ENCODE results near the gene CUL4B. TPM values are rescaled to one million over a fixed set of nuclear protein-coding genes. Genes with fewer than 3 reads are reported as not detected.

The CUL4B gene
- total RNA-seq, 1 experiment from 2014 or later, result 44.7 TPM

DNA sequence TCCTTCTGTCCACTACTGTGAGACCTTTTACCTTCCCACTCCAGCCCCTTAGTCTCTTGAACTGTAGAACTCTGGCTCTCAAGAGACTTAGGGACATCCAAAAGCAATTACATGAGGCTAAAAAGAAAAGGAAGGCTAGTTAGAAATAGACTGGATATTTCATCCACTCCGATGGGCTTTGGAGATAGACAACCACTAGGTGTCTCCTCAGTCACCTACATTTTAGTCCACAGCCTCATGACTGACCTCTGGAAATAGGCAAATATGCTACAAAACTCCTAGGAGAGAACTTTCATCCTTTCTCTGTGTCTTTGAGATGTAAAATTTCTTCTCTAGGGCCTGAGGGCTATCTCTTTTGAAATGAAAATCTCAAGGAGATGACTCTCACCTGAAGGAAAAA is 46.5 kb downstream of the CUL4B start:
- CTCF ChIA-PET, result no interaction called here
- no TSS peak for BruUV-seq (replicated peaks)

DNA sequence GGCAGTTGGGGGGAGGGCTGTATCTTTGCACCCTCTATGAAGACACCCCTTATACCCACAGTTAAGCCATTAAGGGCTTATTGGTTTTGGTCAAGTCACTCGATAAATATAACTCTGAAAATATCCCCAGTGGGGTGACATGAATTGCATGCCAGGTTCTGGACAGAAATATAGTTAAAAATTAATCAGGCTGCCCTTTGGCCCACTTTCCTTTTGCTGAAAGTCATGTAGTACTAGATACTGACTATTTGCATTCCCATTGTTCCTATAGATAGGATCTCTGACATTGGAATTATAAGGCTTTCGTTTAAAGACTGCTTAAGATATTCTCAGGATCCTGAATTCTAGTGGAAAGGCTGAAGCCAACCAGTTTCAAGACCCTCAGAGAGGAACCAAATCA is 48.1 kb downstream of the CUL4B start:
- Histone ChIP-seq H3K4me3 (ENCODE audit: low read depth, low read length, poor library complexity, severe bottlenecking) (no peak overlapping the region), H3K27ac (ENCODE audit: low read depth, low read length, poor library complexity, severe bottlenecking) (no peak overlapping the region), H3K9me3 (ENCODE audit: low read depth, low read length, poor library complexity, severe bottlenecking) (no peaks in the 10 kb centered on the region), H3K4me1 (ENCODE audit: insufficient read depth, low read length, poor library complexity, severe bottlenecking) (no peaks in the 10 kb centered on the region), H3K27me3 (replicated peaks; ENCODE audit: insufficient read depth, low read depth, low read length, poor library complexity) (no peaks in the 10 kb centered on the region), H3K36me3 (ENCODE audit: insufficient read depth, low read length, poor library complexity, severe bottlenecking) (no peaks in the 10 kb centered on the region)
- TF ChIP-seq EZH2 (IDR thresholded peaks at IDR 0.05; ENCODE audit: borderline replicate concordance, low read depth, low read length, poor library complexity, severe bottlenecking), result no peak
- TF ChIP-seq, protein P1, sequence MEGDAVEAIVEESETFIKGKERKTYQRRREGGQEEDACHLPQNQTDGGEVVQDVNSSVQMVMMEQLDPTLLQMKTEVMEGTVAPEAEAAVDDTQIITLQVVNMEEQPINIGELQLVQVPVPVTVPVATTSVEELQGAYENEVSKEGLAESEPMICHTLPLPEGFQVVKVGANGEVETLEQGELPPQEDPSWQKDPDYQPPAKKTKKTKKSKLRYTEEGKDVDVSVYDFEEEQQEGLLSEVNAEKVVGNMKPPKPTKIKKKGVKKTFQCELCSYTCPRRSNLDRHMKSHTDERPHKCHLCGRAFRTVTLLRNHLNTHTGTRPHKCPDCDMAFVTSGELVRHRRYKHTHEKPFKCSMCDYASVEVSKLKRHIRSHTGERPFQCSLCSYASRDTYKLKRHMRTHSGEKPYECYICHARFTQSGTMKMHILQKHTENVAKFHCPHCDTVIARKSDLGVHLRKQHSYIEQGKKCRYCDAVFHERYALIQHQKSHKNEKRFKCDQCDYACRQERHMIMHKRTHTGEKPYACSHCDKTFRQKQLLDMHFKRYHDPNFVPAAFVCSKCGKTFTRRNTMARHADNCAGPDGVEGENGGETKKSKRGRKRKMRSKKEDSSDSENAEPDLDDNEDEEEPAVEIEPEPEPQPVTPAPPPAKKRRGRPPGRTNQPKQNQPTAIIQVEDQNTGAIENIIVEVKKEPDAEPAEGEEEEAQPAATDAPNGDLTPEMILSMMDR (conservative IDR thresholded peaks at IDR 0.05; ENCODE audit: low read depth, low read length), result no peak
- ChIA-PET CTCF (no interaction called here), POLR2A (ENCODE audit: low non-redundant PET) (no interaction called here)
- intact Hi-C loops (cut with micrococcal nuclease; ENCODE audit: unreplicated experiment), result no loop called here
- no peak for DNase-seq (ENCODE audit: low spot score)
- no TSS peak for BruUV-seq (replicated peaks)

More for the DNA sequence above, 46.5 kb downstream of the CUL4B start:
- no peaks in the 10 kb centered on the region for H3K36me3 ChIP-seq (ENCODE audit: insufficient read depth, low read length, poor library complexity, severe bottlenecking)
- TF ChIP-seq, protein P1 (conservative IDR thresholded peaks at IDR 0.05; ENCODE audit: low read depth, low read length), result peak; percentile 49
- TF ChIP-seq EZH2 (IDR thresholded peaks at IDR 0.05; ENCODE audit: borderline replicate concordance, low read depth, low read length, poor library complexity, severe bottlenecking), result no peak
- DNase-seq (ENCODE audit: low spot score), result peak; percentile 14
- H3K27me3 ChIP-seq (replicated peaks; ENCODE audit: insufficient read depth, low read depth, low read length, poor library complexity), result no peaks in the 10 kb centered on the region
- H3K27ac ChIP-seq (ENCODE audit: low read depth, low read length, poor library complexity, severe bottlenecking), result no peak overlapping the region
- H3K4me3 ChIP-seq (ENCODE audit: low read depth, low read length, poor library complexity, severe bottlenecking), result no peak overlapping the region
- POLR2A ChIA-PET (ENCODE audit: low non-redundant PET), result no interaction called here
- H3K9me3 ChIP-seq (ENCODE audit: low read depth, low read length, poor library complexity, severe bottlenecking), result no peaks in the 10 kb centered on the region
- H3K4me1 ChIP-seq (ENCODE audit: insufficient read depth, low read length, poor library complexity, severe bottlenecking), result no peaks in the 10 kb centered on the region
- intact Hi-C loops (cut with micrococcal nuclease; ENCODE audit: unreplicated experiment), result no loop called here

DNA sequence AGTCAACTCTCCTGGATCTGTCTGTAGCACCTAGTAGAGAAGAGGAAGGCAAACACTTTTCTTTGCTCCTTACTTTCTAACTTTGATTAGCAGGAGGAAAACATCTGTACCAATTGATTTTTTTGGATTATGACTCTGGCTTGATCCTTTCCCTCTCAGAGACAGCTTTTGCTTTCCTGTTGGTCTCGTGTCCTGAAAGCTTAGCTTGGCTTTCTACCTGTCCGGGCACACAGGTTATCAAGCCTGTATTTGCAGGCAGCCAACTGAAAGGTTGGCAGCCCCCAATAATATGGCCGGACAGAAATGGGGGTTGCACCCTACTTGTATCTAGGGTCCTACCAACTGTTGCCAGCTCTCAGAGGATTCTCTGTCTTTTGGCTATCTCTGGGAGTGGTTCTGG is 48.5 kb downstream of the CUL4B start:
- intact Hi-C loops (cut with micrococcal nuclease; ENCODE audit: unreplicated experiment), result no loop called here
- Histone ChIP-seq H3K4me1 (ENCODE audit: insufficient read depth, low read length, poor library complexity, severe bottlenecking) (no peaks in the 10 kb centered on the region), H3K4me3 (ENCODE audit: low read depth, low read length, poor library complexity, severe bottlenecking) (no peak overlapping the region), H3K27me3 (replicated peaks; ENCODE audit: insufficient read depth, low read depth, low read length, poor library complexity) (no peaks in the 10 kb centered on the region), H3K9me3 (ENCODE audit: low read depth, low read length, poor library complexity, severe bottlenecking) (no peaks in the 10 kb centered on the region), H3K27ac (ENCODE audit: low read depth, low read length, poor library complexity, severe bottlenecking) (no peak overlapping the region), H3K36me3 (ENCODE audit: insufficient read depth, low read length, poor library complexity, severe bottlenecking) (no peaks in the 10 kb centered on the region)
- no peak for DNase-seq (ENCODE audit: low spot score)
- TF ChIP-seq, protein P1 (conservative IDR thresholded peaks at IDR 0.05; ENCODE audit: low read depth, low read length), result no peak
- TF ChIP-seq EZH2 (IDR thresholded peaks at IDR 0.05; ENCODE audit: borderline replicate concordance, low read depth, low read length, poor library complexity, severe bottlenecking), result no peak
- ChIA-PET CTCF (no interaction called here), POLR2A (ENCODE audit: low non-redundant PET) (no interaction called here)
- no TSS peak for BruUV-seq (replicated peaks)
